Hepatocyte (in vitro differentiated cells): ENCODE measurements around the gene MLKL. TPM values are rescaled to one million over a fixed set of nuclear protein-coding genes. Genes with fewer than 3 reads are reported as not detected.

ENCODE experiments used
- DNase-seq: peaks from one replicate; pipeline ENCODE4 v3.0.0-alpha.2; 2016; ENCODE audit warnings: low spot score
- H2AFZ ChIP-seq: fragments of 200-600 bp; sonication (generic); 2 replicates; pipeline ENCODE4 v1.6.0; 2016; ENCODE audit warnings: antibody characterized with exemption, mild to moderate bottlenecking
- H3K27ac ChIP-seq: fragments of 200-600 bp; sonication (generic); 2 replicates; pipeline ENCODE4 v1.5.1; 2016; ENCODE audit warnings: mild to moderate bottlenecking
- H3K27me3 ChIP-seq: fragments of 200-600 bp; sonication (generic); 2 replicates; pipeline ENCODE4 v1.6.1; 2016
- H3K36me3 ChIP-seq: fragments of 200-600 bp; sonication (generic); replicated peaks from 2 replicates; pipeline ENCODE4 v1.5.1; 2016; ENCODE audit warnings: low read depth; ENCODE audit not compliant: insufficient read depth
- H3K4me1 ChIP-seq: fragments of 200-600 bp; sonication (generic); 2 replicates; pipeline ENCODE4 v1.5.1; 2016; ENCODE audit warnings: mild to moderate bottlenecking, moderate library complexity; ENCODE audit not compliant: insufficient read depth
- H3K4me2 ChIP-seq: fragments of 200-600 bp; sonication (generic); 2 replicates; pipeline ENCODE4 v1.6.0; 2016
- H3K4me3 ChIP-seq: fragments of 200-600 bp; sonication (generic); 2 replicates; pipeline ENCODE4 v1.5.1; 2016; ENCODE audit warnings: mild to moderate bottlenecking
- H3K79me2 ChIP-seq: fragments of 200-600 bp; sonication (generic); 2 replicates; pipeline ENCODE4 v1.6.0; 2017; ENCODE audit warnings: mild to moderate bottlenecking
- H3K9me2 ChIP-seq: fragments of 200-600 bp; sonication (generic); replicated peaks from 2 replicates; pipeline ENCODE4 v1.6.0; 2017; ENCODE audit warnings: mild to moderate bottlenecking; ENCODE audit not compliant: insufficient read depth
- H3K9me3 ChIP-seq: fragments of 200-600 bp; sonication (generic); 2 replicates; pipeline ENCODE4 v1.5.1; 2016; ENCODE audit warnings: low read depth, mild to moderate bottlenecking
- H4K20me1 ChIP-seq: fragments of 200-600 bp; sonication (generic); 2 replicates; pipeline ENCODE4 v1.6.0; 2016; ENCODE audit warnings: mild to moderate bottlenecking; ENCODE audit not compliant: insufficient read depth, poor library complexity, severe bottlenecking
- EZH2 ChIP-seq: fragments of 200-600 bp; sonication (generic); IDR thresholded peaks from 2 replicates; pipeline ENCODE4 v1.6.1; 2016; ENCODE audit warnings: antibody characterized with exemption, mild to moderate bottlenecking, borderline replicate concordance
- EZH2phosphoT487 ChIP-seq: fragments of 200-600 bp; sonication (generic); IDR thresholded peaks from one replicate; pipeline ENCODE4 v1.6.1; 2018; ENCODE audit warnings: antibody characterized with exemption, mild to moderate bottlenecking, low read depth, moderate library complexity; ENCODE audit not compliant: unreplicated experiment, severe bottlenecking
- WGBS: methylation state at CpG from one replicate; pipeline ENCODE4 v1.1.6; 2016; ENCODE audit warnings: low lambda C conversion rate; ENCODE audit errors: missing lambda C conversion rate; 5-methylcytosine and 5-hydroxymethylcytosine counted together
- polyA plus RNA-seq: library from polyadenylated mRNA; unstranded; fragments of >200 nt; fragmentation: Nextera tagmentation; extraction: Ambion mirVana; gene quantifications from 2 replicates; pipeline ENCODE4 v1.2.1, GENCODE V29; 2016
- total RNA-seq: library from RNA; depleted of rRNA; stranded (reverse); fragments of >200 nt; gene quantifications from 2 replicates; pipeline ENCODE4 v1.2.3, GENCODE V29; 2014
- TF ChIP-seq, protein P1 (sequence below): fragments of 200-600 bp; sonication (generic); IDR thresholded peaks from 2 replicates; pipeline ENCODE4 v1.5.1; 2016; ENCODE audit warnings: antibody characterized with exemption, mild to moderate bottlenecking; ENCODE audit not compliant: poor library complexity

Gene MLKL
- total and polyA plus RNA-seq, 2 experiments from 2014 or later: 2.8 to 3.3 TPM

DNA sequence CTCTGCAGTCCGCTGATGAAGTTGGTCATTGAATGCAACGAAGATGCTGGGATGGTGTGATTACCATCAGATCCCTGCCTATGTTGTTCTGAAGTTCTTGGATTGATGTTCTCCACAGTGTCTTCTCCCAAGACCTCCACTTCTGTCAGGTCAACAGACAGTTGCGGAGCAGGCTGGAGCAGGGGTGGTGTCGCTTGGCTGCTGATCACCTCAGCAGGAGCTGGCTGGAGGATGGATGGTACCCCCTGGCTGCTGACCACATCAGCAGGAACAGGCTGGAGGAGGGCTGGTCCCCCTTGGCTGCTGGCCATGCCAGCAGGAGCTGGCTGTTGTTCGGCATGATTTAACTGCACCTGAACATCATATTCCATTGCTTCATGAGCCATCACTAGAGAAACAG is 39.6 kb downstream of the MLKL start:
- H2AFZ ChIP-seq: no peak overlapping the region
- no peaks in the 10 kb centered on the region for H3K9me2 ChIP-seq
- peaks cover 3% of the 10 kb centered on the region for H4K20me1 ChIP-seq
- no peaks in the 10 kb centered on the region for H3K4me1 ChIP-seq
- no peaks in the 10 kb centered on the region for H3K36me3 ChIP-seq
- no peak overlapping the region for H3K4me3 ChIP-seq
- no peak for TF ChIP-seq EZH2
- TF ChIP-seq, protein P1, sequence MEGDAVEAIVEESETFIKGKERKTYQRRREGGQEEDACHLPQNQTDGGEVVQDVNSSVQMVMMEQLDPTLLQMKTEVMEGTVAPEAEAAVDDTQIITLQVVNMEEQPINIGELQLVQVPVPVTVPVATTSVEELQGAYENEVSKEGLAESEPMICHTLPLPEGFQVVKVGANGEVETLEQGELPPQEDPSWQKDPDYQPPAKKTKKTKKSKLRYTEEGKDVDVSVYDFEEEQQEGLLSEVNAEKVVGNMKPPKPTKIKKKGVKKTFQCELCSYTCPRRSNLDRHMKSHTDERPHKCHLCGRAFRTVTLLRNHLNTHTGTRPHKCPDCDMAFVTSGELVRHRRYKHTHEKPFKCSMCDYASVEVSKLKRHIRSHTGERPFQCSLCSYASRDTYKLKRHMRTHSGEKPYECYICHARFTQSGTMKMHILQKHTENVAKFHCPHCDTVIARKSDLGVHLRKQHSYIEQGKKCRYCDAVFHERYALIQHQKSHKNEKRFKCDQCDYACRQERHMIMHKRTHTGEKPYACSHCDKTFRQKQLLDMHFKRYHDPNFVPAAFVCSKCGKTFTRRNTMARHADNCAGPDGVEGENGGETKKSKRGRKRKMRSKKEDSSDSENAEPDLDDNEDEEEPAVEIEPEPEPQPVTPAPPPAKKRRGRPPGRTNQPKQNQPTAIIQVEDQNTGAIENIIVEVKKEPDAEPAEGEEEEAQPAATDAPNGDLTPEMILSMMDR: no peak
- TF ChIP-seq EZH2phosphoT487: no peak
- H3K27me3 ChIP-seq: no peaks in the 10 kb centered on the region
- 97% methylated on average over 5 of the region's 5 CpGs for WGBS
- no peak overlapping the region for H3K4me2 ChIP-seq
- H3K9me3 ChIP-seq: no peaks in the 10 kb centered on the region
- no peak overlapping the region for H3K27ac ChIP-seq
- peaks cover 84% of the 10 kb centered on the region for H3K79me2 ChIP-seq
- no peak for DNase-seq

GRCh38 chr16:74660383-74660782 is 40.3 kb downstream of the MLKL start:
- Histone ChIP-seq H2AFZ (no peak overlapping the region), H3K27ac (no peak overlapping the region), H4K20me1 (no peaks in the 10 kb centered on the region), H3K27me3 (no peaks in the 10 kb centered on the region), H3K9me2 (no peaks in the 10 kb centered on the region), H3K79me2 (peaks cover 84% of the 10 kb centered on the region), H3K4me3 (no peak overlapping the region), H3K9me3 (no peaks in the 10 kb centered on the region), H3K4me2 (no peak overlapping the region), H3K4me1 (no peaks in the 10 kb centered on the region), H3K36me3 (no peaks in the 10 kb centered on the region)
- no peak for DNase-seq
- 96% methylated on average over 4 of the region's 4 CpGs for WGBS
- TF ChIP-seq, protein P1: no peak
- no peak for TF ChIP-seq EZH2
- no peak for TF ChIP-seq EZH2phosphoT487

- H3K4me2 ChIP-seq: no peak overlapping the region
- no peak overlapping the region for H3K4me3 ChIP-seq
- peaks cover 74% of the 10 kb centered on the region for H3K79me2 ChIP-seq
- no peak overlapping the region for H2AFZ ChIP-seq
- no peaks in the 10 kb centered on the region for H3K4me1 ChIP-seq
- TF ChIP-seq EZH2phosphoT487: no peak
- TF ChIP-seq, protein P1: no peak
- TF ChIP-seq EZH2: no peak
- no peaks in the 10 kb centered on the region for H3K27me3 ChIP-seq
- no peaks in the 10 kb centered on the region for H3K36me3 ChIP-seq
- H3K27ac ChIP-seq: no peak overlapping the region
- no peaks in the 10 kb centered on the region for H3K9me2 ChIP-seq
- H4K20me1 ChIP-seq: peaks cover 3% of the 10 kb centered on the region
- 98% methylated on average over 2 of the region's 2 CpGs for WGBS
- no peak for DNase-seq
- no peaks in the 10 kb centered on the region for H3K9me3 ChIP-seq
Measured at GRCh38 chr16:74659041-74659440, 41.6 kb downstream of the MLKL start.
